ENCODE data around the gene FAM3B. TPM values are rescaled to one million over a fixed set of nuclear protein-coding genes. Genes with fewer than 3 reads are reported as not detected.

The FAM3B gene
- total and polyA plus RNA-seq, 12 donors = 0.04 to 0.42 (median 0.30) TPM; not detected in 6

DNA sequence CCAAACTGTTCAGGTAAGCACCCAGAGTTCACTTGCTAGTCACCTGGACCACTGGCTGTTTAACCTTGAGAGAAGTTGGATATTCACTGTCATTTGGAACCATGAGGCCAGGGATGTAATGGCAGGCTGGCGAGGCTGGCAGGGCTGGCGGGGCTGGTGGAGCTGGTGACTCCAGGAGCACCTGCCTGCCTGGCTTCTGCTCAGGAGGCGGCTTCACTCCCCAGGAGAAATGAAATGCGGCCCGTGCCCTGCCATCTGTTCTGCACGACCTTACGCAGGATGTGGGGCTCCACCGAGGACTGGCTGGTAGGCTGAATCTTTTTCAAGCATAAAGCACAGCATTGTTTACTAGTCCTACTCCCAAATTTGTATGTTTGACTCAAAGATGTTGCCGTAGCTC is 86.7 kb downstream of the FAM3B start:
- TF ChIP-seq, protein P1, sequence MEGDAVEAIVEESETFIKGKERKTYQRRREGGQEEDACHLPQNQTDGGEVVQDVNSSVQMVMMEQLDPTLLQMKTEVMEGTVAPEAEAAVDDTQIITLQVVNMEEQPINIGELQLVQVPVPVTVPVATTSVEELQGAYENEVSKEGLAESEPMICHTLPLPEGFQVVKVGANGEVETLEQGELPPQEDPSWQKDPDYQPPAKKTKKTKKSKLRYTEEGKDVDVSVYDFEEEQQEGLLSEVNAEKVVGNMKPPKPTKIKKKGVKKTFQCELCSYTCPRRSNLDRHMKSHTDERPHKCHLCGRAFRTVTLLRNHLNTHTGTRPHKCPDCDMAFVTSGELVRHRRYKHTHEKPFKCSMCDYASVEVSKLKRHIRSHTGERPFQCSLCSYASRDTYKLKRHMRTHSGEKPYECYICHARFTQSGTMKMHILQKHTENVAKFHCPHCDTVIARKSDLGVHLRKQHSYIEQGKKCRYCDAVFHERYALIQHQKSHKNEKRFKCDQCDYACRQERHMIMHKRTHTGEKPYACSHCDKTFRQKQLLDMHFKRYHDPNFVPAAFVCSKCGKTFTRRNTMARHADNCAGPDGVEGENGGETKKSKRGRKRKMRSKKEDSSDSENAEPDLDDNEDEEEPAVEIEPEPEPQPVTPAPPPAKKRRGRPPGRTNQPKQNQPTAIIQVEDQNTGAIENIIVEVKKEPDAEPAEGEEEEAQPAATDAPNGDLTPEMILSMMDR (IDR thresholded peaks at IDR 0.05) = no peak
- no peak for DNase-seq
- no peak overlapping the region for H3K27ac ChIP-seq
- no peaks in the 10 kb centered on the region for H3K9me3 ChIP-seq
- intact Hi-C loops (cut with DNase I) = loop anchor here in 1 of 10 donors (5.0 kb wide), 1 partner anchor 59 kb away; no protein-coding TSS in a partner anchor
- 93 to 94% methylated on average over 9 of the region's 9 CpGs for WGBS, 2 donors
- peaks cover 0 to 98% (median 35%) of the 10 kb centered on the region in 9 donors for H3K36me3 ChIP-seq
- H3K4me3 ChIP-seq = no peak overlapping the region
- no peaks in the 10 kb centered on the region for H3K27me3 ChIP-seq
- H3K4me1 ChIP-seq = no peaks in the 10 kb centered on the region
- no peak for ATAC-seq

DNA sequence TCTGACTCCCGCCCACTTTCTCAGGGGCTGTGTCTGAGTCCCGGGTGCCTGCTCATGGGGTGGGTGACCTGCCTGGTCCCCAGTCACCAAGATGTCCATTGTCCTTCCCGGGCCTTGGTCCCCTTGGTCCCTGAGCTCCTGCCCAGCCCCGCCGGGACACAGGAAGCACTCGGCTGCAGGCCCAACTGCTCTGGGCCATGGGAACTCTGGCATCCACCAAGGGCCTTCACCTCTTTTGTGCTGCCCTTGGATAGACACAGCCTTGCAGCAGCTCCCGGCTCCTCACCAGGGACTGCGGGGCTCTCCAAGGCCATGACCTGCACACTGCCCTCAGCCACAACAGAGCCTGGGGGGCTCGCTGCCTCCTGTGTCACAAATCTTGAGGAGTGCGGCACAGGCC is 87.4 kb downstream of the FAM3B start:
- intact Hi-C loops (cut with DNase I) = loop anchor here in 1 of 10 donors (5.0 kb wide), 1 partner anchor 58 kb away; no protein-coding TSS in a partner anchor
- ATAC-seq = no peak
- DNase-seq = no peak
- TF ChIP-seq, protein P1 (IDR thresholded peaks at IDR 0.05) = no peak
- Histone ChIP-seq H3K4me1 (no peaks in the 10 kb centered on the region), H3K27ac (no peak overlapping the region), H3K27me3 (no peaks in the 10 kb centered on the region), H3K9me3 (no peaks in the 10 kb centered on the region), H3K36me3 (peaks cover 0 to 98% (median 39%) of the 10 kb centered on the region in 9 donors), H3K4me3 (no peak overlapping the region)
- WGBS, 2 donors = 91 to 92% methylated on average over 10 of the region's 10 CpGs

DNA sequence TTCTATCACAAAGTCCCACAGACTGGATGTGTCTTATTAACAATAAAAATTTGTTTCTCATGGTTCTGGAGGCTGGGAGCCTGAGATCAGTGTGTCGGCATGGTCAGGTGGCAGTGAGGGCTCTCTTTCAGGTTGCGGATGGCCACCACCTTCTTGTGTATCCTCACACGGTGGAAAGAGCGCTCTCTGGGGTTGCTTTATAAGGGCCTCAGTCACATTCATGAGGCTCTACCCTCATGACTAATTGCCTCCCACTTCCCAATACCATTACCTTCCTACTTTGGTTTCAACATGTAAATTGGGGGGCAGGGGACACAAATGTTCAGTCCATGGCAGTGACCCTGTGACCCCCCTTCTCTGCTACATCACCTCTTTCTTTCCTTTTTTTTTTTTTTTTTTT is 88.7 kb downstream of the FAM3B start:
- no peak for DNase-seq
- no peak for ATAC-seq

DNA sequence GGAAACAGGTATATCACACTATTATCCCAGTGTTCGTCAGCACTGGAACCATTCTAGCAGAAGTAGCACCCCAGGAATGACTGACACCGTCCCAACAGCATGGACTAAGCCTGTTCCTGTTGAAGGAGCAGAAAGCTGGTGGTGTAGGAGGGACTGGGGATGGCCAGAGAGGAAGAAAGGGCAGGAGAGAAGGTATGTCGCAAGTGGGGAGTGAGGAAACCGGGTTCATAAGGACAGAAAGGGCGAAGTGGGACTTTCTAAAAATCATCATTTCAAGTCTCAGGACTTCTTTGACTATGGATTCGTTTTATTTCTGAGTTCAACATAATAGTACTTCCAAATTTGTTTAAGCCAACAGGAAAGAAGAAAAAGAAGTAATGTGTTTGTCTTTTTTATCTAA is 89.7 kb downstream of the FAM3B start:
- H3K9me3 ChIP-seq = peaks cover 0 to 12% (median 0%) of the 10 kb centered on the region in 11 donors
- peaks cover 0 to 5% (median 0%) of the 10 kb centered on the region in 9 donors for H3K4me1 ChIP-seq
- H3K36me3 ChIP-seq = peaks cover 0 to 89% (median 40%) of the 10 kb centered on the region in 9 donors
- peak overlapping the region in 1 of 10 donors; percentile 20 for H3K27ac ChIP-seq
- ATAC-seq (no peak), DNase-seq (no peak)
- WGBS, 2 donors = 84 to 87% methylated on average over 6 of the region's 6 CpGs
- no peaks in the 10 kb centered on the region for H3K27me3 ChIP-seq
- TF ChIP-seq, protein P1 (IDR thresholded peaks at IDR 0.05) = no peak
- intact Hi-C loops (cut with DNase I) = no loop called here
- H3K4me3 ChIP-seq = no peak overlapping the region

More for the DNA sequence above, 88.7 kb downstream of the FAM3B start:
- no peaks in the 10 kb centered on the region for H3K4me1 ChIP-seq
- no peak overlapping the region for H3K27ac ChIP-seq
- H3K36me3 ChIP-seq = peaks cover 0 to 98% (median 40%) of the 10 kb centered on the region in 9 donors
- H3K9me3 ChIP-seq = peaks cover 0 to 3% (median 0%) of the 10 kb centered on the region in 11 donors
- H3K27me3 ChIP-seq = no peaks in the 10 kb centered on the region
- TF ChIP-seq, protein P1 (IDR thresholded peaks at IDR 0.05) = no peak
- H3K4me3 ChIP-seq = no peak overlapping the region
- 97 to 98% methylated on average over 4 of the region's 4 CpGs for WGBS, 2 donors
- intact Hi-C loops (cut with DNase I) = no loop called here

Other genes starting within 250 kb of the FAM3B start
- 10 to 100 TPM; 11.2 to 36.5 (median 15.1) TPM for gene BACE2, start 148.6 kb upstream of the FAM3B start, total RNA-seq
- 10 to 100 TPM in 1 of 2 donors, 1 to 10 TPM in 1; 4.5 to 19.7 TPM for gene BACE2, start 148.6 kb upstream of the FAM3B start, polyA plus RNA-seq
- gene MX2, start 45.2 kb downstream of the FAM3B start, total RNA-seq = 10 to 100 TPM in 3 of 10 donors, 1 to 10 TPM in 7; 3.9 to 22.9 (median 7.3) TPM
- gene MX2, start 45.2 kb downstream of the FAM3B start, polyA plus RNA-seq = 1 to 10 TPM; 3.0 to 7.2 TPM
- 10 to 100 TPM; 11.1 to 50.0 (median 20.1) TPM for gene MX1, start 109.4 kb downstream of the FAM3B start, total RNA-seq
- gene MX1, start 109.4 kb downstream of the FAM3B start, polyA plus RNA-seq = 10 to 100 TPM in 1 of 2 donors, 1 to 10 TPM in 1; 5.4 to 14.0 TPM
- not detected for gene TMPRSS2, start 191.4 kb downstream of the FAM3B start, total RNA-seq
- gene TMPRSS2, start 191.4 kb downstream of the FAM3B start, polyA plus RNA-seq = under 1 TPM in 1 of 2 donors, not detected in 1; 0.03 TPM

Data from heart right ventricle (tissue), 16 donors.